Breast epithelium (tissue), 4 donors: ENCODE measurements around the gene URM1. TPM values are rescaled to one million over a fixed set of nuclear protein-coding genes. Genes with fewer than 3 reads are reported as not detected.

Experiments used
- DNase-seq, 2 donors: peaks; one replicate each; pipeline ENCODE4 v3.0.0-alpha.2; 2019; ENCODE audit warnings: low spot score in 2 of 2
- H3K27ac ChIP-seq, 2 donors: fragments of 200-600 bp; sonication (generic) in 1 of 2; one replicate each; pipeline ENCODE4 v1.5.1; 2016 to 2019; ENCODE audit warnings: mild to moderate bottlenecking in 1 of 2
- H3K27me3 ChIP-seq, 2 donors: fragments of 200-600 bp; sonication (generic) in 1 of 2; one replicate each; pipeline versions ENCODE4 v1.5.1 to v1.6.0; 2017 to 2019; ENCODE audit warnings: control low read depth in 1 of 2, mild to moderate bottlenecking in 1 of 2
- H3K36me3 ChIP-seq: fragments of 200-600 bp; one replicate; pipeline ENCODE4 v1.5.1; 2019
- H3K4me1 ChIP-seq, 2 donors: fragments of 200-600 bp; sonication (generic); one replicate each; pipeline ENCODE4 v1.5.1; 2016 to 2019; ENCODE audit warnings: control low read depth in 1 of 2
- H3K4me3 ChIP-seq, 3 donors: fragments of 200-600 bp; sonication (generic); 1 replicate in 2 of 3; 2 replicates in 1 of 3; pipeline ENCODE4 v1.5.1; 2016 to 2019; ENCODE audit warnings: mild to moderate bottlenecking in 3 of 3, moderate library complexity in 2 of 3
- H3K9me3 ChIP-seq, 2 donors: fragments of 200-600 bp; sonication (generic) in 1 of 2; one replicate each; pipeline ENCODE4 v1.5.1; 2016 to 2019; ENCODE audit warnings: control low read depth in 1 of 2
- CTCF ChIP-seq, 3 donors: fragments of 450-650 bp; IDR thresholded peaks; one replicate each; pipeline ENCODE4 v1.5.1; 2016 to 2017; ENCODE audit warnings: antibody characterized with exemption in 3 of 3, mild to moderate bottlenecking in 3 of 3, moderate library complexity in 3 of 3
- POLR2A ChIP-seq: fragments of 450-650 bp; IDR thresholded peaks from one replicate; pipeline ENCODE4 v1.6.1; 2016; ENCODE audit warnings: antibody characterized with exemption, mild to moderate bottlenecking, moderate library complexity
- POLR2AphosphoS5 ChIP-seq, 3 donors: sonication (generic); formaldehyde crosslinking; IDR thresholded peaks; one replicate each; pipeline ENCODE4 v1.6.1; 2017; ENCODE audit warnings: antibody characterized with exemption in 3 of 3
- intact Hi-C: fragments of 100-400 bp; cut with DNase I; formaldehyde crosslinking; loops from one replicate; pipeline ENCODE4 v1.15.1; 2023; ENCODE audit warnings: low total_unique reads
- total RNA-seq, 3 donors: library from RNA; depleted of rRNA; stranded (reverse); fragments of >200 nt; gene quantifications; one replicate each; pipeline ENCODE4 v1.1.0, GENCODE V29; 2016

Gene URM1
- total RNA-seq, 3 donors from 2014 or later: 21.3 to 24.1 (median 23.8) TPM

GRCh38 chr9:128399861-128400260 is 28.7 kb downstream of the URM1 start:
- Histone ChIP-seq H3K4me1 (no peaks in the 10 kb centered on the region), H3K27ac (no peak overlapping the region), H3K36me3 (no peaks in the 10 kb centered on the region), H3K9me3 (no peaks in the 10 kb centered on the region), H3K4me3 (no peak overlapping the region), H3K27me3 (no peaks in the 10 kb centered on the region)
- DNase-seq: no peak
- TF ChIP-seq POLR2A: no peak
- intact Hi-C loops: no loop called here

GRCh38 chr9:128404560-128404959 is 33.4 kb downstream of the URM1 start:
- Histone ChIP-seq H3K27ac (no peak overlapping the region), H3K4me3 (no peak overlapping the region), H3K4me1 (no peaks in the 10 kb centered on the region), H3K9me3 (no peaks in the 10 kb centered on the region), H3K36me3 (no peaks in the 10 kb centered on the region), H3K27me3 (no peaks in the 10 kb centered on the region)
- intact Hi-C loops: no loop called here
- no peak for DNase-seq
- TF ChIP-seq POLR2A: no peak
- no peak for TF ChIP-seq POLR2AphosphoS5 (IDR thresholded peaks at IDR 0.05)
- TF ChIP-seq CTCF (IDR thresholded peaks at IDR 0.05): no peak

- no peak for DNase-seq
- intact Hi-C loops: no loop called here
- Histone ChIP-seq H3K9me3 (no peaks in the 10 kb centered on the region), H3K36me3 (no peaks in the 10 kb centered on the region), H3K27ac (no peak overlapping the region), H3K27me3 (no peaks in the 10 kb centered on the region), H3K4me3 (no peak overlapping the region), H3K4me1 (no peaks in the 10 kb centered on the region)
- TF ChIP-seq POLR2AphosphoS5 (IDR thresholded peaks at IDR 0.05): no peak
- TF ChIP-seq POLR2A: no peak
- TF ChIP-seq CTCF (IDR thresholded peaks at IDR 0.05): no peak
These were observed 34.1 kb downstream of the URM1 start for GRCh38 chr9:128405077-128405779.

- Histone ChIP-seq H3K4me3 (no peak overlapping the region), H3K36me3 (no peaks in the 10 kb centered on the region), H3K27ac (no peak overlapping the region), H3K27me3 (no peaks in the 10 kb centered on the region), H3K4me1 (no peaks in the 10 kb centered on the region), H3K9me3 (no peaks in the 10 kb centered on the region)
- TF ChIP-seq CTCF (IDR thresholded peaks at IDR 0.05): no peak
- no peak for TF ChIP-seq POLR2A
- no peak for TF ChIP-seq POLR2AphosphoS5 (IDR thresholded peaks at IDR 0.05)
- no peak for DNase-seq
- intact Hi-C loops: no loop called here
These were observed 34.6 kb downstream of the URM1 start for GRCh38 chr9:128405780-128406171.

GRCh38 chr9:128406848-128407391 is 35.7 kb downstream of the URM1 start:
- TF ChIP-seq POLR2A: no peak
- no peak for TF ChIP-seq POLR2AphosphoS5 (IDR thresholded peaks at IDR 0.05)
- no peak for TF ChIP-seq CTCF (IDR thresholded peaks at IDR 0.05)
- Histone ChIP-seq H3K27me3 (no peaks in the 10 kb centered on the region), H3K36me3 (no peaks in the 10 kb centered on the region), H3K4me3 (no peak overlapping the region), H3K27ac (no peak overlapping the region), H3K4me1 (no peaks in the 10 kb centered on the region), H3K9me3 (no peaks in the 10 kb centered on the region)
- intact Hi-C loops: no loop called here
- no peak for DNase-seq
